K562 (cell line): ENCODE measurements around the gene CSTPP1. TPM values are rescaled to one million over a fixed set of nuclear protein-coding genes. Genes with fewer than 3 reads are reported as not detected.

Source experiments
- ATAC-seq: fragments of 200-7000 bp; cut with Tn5 transposase; 3 replicates; pipeline ENCODE4 v1.9.1; 2020; ENCODE audit warnings: moderate library complexity
- BruUV-seq: library from RNA; stranded (reverse); fragments of 400-500 nt; replicated peaks from 2 replicates; lab custom pipeline; 2021; lab: Mats Ljungman, UMichigan
- CTCF ChIA-PET: fragments of 300-600 bp; formaldehyde crosslinking; extraction: SDS; loops from one replicate; lab custom pipeline; 2021; ENCODE audit warnings: low intra/inter-chr PET ratio; lab: Yijun Ruan, JAX
- POLR2A ChIA-PET: fragments of 300-600, 350-650 bp; sonication (Branson Sonifier 250); formaldehyde crosslinking; extraction: SDS; loops from one replicate; lab custom pipeline; 2021; ENCODE audit warnings: antibody characterized with exemption, inconsistent platforms; lab: Yijun Ruan, JAX
- DNase-seq, 4 experiments: peaks; one replicate each; pipeline versions ENCODE4 v3.0.0 to v3.0.0-alpha.2; 2011 to 2018; ENCODE audit warnings: low spot score in 3 of 4, mixed read lengths in 3 of 4; ENCODE audit errors: extremely low read depth in 1 of 4
- FAIRE-seq: peaks from 2 replicates; lab custom pipeline; 2011; peaks lifted over from hg19 to GRCh38; lab: Jason Lieb, UNC
- H2AFZ ChIP-seq: 2 replicates; pipeline ENCODE4 v1.6.0; 2011; ENCODE audit warnings: low read depth, low read length, control low read depth, inconsistent platforms
- H3K27ac ChIP-seq: fragments of 200-600 bp; 3 replicates; pipeline ENCODE4 v1.8.0; 2011; ENCODE audit warnings: low read depth, mild to moderate bottlenecking, control low read depth, inconsistent platforms, low read length, moderate library complexity, mixed read lengths; ENCODE audit errors: extremely low read depth
- H3K27me3 ChIP-seq, 2 experiments: fragments of 300-600 bp in 1 of 2; 2 replicates in 1 of 2; 3 replicates in 1 of 2; pipeline versions ENCODE4 v1.6.0 to v1.8.0; 2011; ENCODE audit warnings: inconsistent platforms in 2 of 2, low read length in 2 of 2, mild to moderate bottlenecking in 1 of 2, mixed read lengths in 1 of 2, moderate library complexity in 1 of 2; ENCODE audit not compliant: control insufficient read depth in 2 of 2, insufficient read depth in 2 of 2
- H3K36me3 ChIP-seq: fragments of 300-600 bp; 3 replicates; pipeline ENCODE4 v1.8.0; 2011; ENCODE audit warnings: mild to moderate bottlenecking, low read length, inconsistent platforms; ENCODE audit not compliant: control insufficient read depth, insufficient read depth
- H3K4me1 ChIP-seq, 2 experiments: fragments of 200-600 bp in 1 of 2; replicated peaks in 1 of 2; 2 replicates in 1 of 2; 3 replicates in 1 of 2; pipeline versions ENCODE4 v1.5.1 to v1.8.0; 2011; ENCODE audit warnings: inconsistent platforms in 2 of 2, low read length in 2 of 2, mild to moderate bottlenecking in 1 of 2, mixed read lengths in 1 of 2, moderate library complexity in 1 of 2; ENCODE audit not compliant: control insufficient read depth in 2 of 2, insufficient read depth in 2 of 2
- H3K4me2 ChIP-seq: 2 replicates; pipeline ENCODE4 v1.6.1; 2011; ENCODE audit warnings: low read length, control low read depth, inconsistent platforms, mixed read lengths; ENCODE audit not compliant: insufficient read depth
- H3K4me3 ChIP-seq: fragments of 200-600 bp; sonication (generic), shearing (Covaris generic); 2 replicates; pipeline ENCODE4 v1.5.1; 2016; ENCODE audit warnings: control low read depth, inconsistent platforms
- H3K79me2 ChIP-seq: fragments of 200-600 bp; 3 replicates; pipeline ENCODE4 v1.8.0; 2011; ENCODE audit warnings: low read length, inconsistent platforms; ENCODE audit not compliant: control insufficient read depth, insufficient read depth
- H3K9ac ChIP-seq, 2 experiments: 2 replicates each; pipeline versions ENCODE4 v1.6.0 to v1.6.1; 2011; ENCODE audit warnings: low read depth in 2 of 2, low read length in 2 of 2, control low read depth in 1 of 2, inconsistent platforms in 1 of 2, mild to moderate bottlenecking in 1 of 2, mixed read lengths in 1 of 2; ENCODE audit not compliant: insufficient read depth in 1 of 2
- H3K9me1 ChIP-seq: one replicate; pipeline ENCODE4 v1.6.0; 2011; ENCODE audit warnings: inconsistent platforms, mild to moderate bottlenecking, low read length, moderate library complexity; ENCODE audit not compliant: control insufficient read depth, insufficient read depth
- H3K9me3 ChIP-seq: replicated peaks from 2 replicates; pipeline ENCODE4 v1.5.1; 2011; ENCODE audit warnings: low read depth, low read length, inconsistent platforms; ENCODE audit not compliant: control insufficient read depth, insufficient read depth
- H4K20me1 ChIP-seq: replicated peaks from 2 replicates; pipeline ENCODE4 v1.6.1; 2011; ENCODE audit warnings: low read length, inconsistent platforms, mixed read lengths; ENCODE audit not compliant: control insufficient read depth, insufficient read depth
- ARID3A ChIP-seq: IDR thresholded peaks from 2 replicates; pipeline ENCODE4 v1.6.1; 2012; ENCODE audit warnings: low read depth, low read length, improper control_type of control experiment, borderline replicate concordance
- CEBPB ChIP-seq: fragments of 450-650 bp; IDR thresholded peaks from 2 replicates; pipeline ENCODE4 v1.6.1; 2016; ENCODE audit warnings: missing genetic modification characterization, missing compliant biosample characterization
- CEBPG ChIP-seq, 3 experiments: fragments of 200-800 bp in 1 of 3; sonication (Bioruptor generic) in 1 of 3; sonication (generic) in 1 of 3; formaldehyde crosslinking in 1 of 3; IDR thresholded peaks in 2 of 3; conservative IDR thresholded peaks in 1 of 3; 2 replicates each; pipeline versions ENCODE4 v1.6.1 to v1.8.0; 2016 to 2022; ENCODE audit warnings: missing compliant biosample characterization in 2 of 3, missing genetic modification characterization in 2 of 3, mild to moderate bottlenecking in 1 of 3, missing genetic modification reagents in 1 of 3
- PBX2 ChIP-seq, 2 experiments: IDR thresholded peaks in 1 of 2; conservative IDR thresholded peaks in 1 of 2; 2 replicates each; pipeline ENCODE4 v1.6.1; 2016; ENCODE audit warnings: low read depth in 2 of 2, mild to moderate bottlenecking in 1 of 2, missing compliant biosample characterization in 1 of 2, missing genetic modification characterization in 1 of 2, moderate library complexity in 1 of 2
- PKNOX1 ChIP-seq: fragments of 450-650 bp; IDR thresholded peaks from 2 replicates; pipeline ENCODE4 v1.6.1; 2016
- XRCC5 ChIP-seq: fragments of 200-400 bp; formaldehyde crosslinking; IDR thresholded peaks from 2 replicates; pipeline ENCODE4 v1.6.1; 2017; ENCODE audit warnings: low read depth, mild to moderate bottlenecking, low read length
- ZBTB7A ChIP-seq: IDR thresholded peaks from 2 replicates; pipeline ENCODE4 v1.6.1; 2011; ENCODE audit warnings: low read depth, mild to moderate bottlenecking, low read length, moderate library complexity, borderline replicate concordance; ENCODE audit not compliant: control insufficient read depth
- ZNF589 ChIP-seq: fragments of 200-800 bp; sonication (Bioruptor generic); IDR thresholded peaks from 2 replicates; pipeline ENCODE4 v1.6.1; 2016; ENCODE audit warnings: low read depth, missing genetic modification characterization, missing compliant biosample characterization
- WGBS: fragments of 100-300 bp; shearing (Covaris generic); methylation state at CpG from one replicate; pipeline ENCODE4 v1.1.6; 2016; ENCODE audit warnings: low coverage, mixed read lengths; ENCODE audit not compliant: insufficient coverage; ENCODE audit errors: missing lambda C conversion rate; 5-methylcytosine and 5-hydroxymethylcytosine counted together
- in situ Hi-C: fragments of 300-500 bp; cut with MboI; formaldehyde crosslinking; loops from 4 replicates; pipeline ENCODE4 v1.15.0; 2018; ENCODE audit warnings: inconsistent platforms, mixed read lengths
- intact Hi-C: fragments of 100-400 bp; cut with micrococcal nuclease; formaldehyde crosslinking; loops from 2 replicates; pipeline ENCODE4 v1.14.2; 2022
- polyA plus RNA-seq, 8 experiments: library from polyadenylated mRNA; depleted of rRNA in 4 of 8; stranded (reverse) in 5 of 8; unstranded in 3 of 8; fragments of >200 nt; fragmentation: Nextera tagmentation in 2 of 8; fragmentation: Illumina TruSeq in 1 of 8; extraction: Ambion mirVana in 2 of 8; extraction: Trizol in 1 of 8; gene quantifications; 2 replicates each; pipeline versions ENCODE4 v1.2.1 to v1.2.3, GENCODE V29; 2011 to 2014; ENCODE audit warnings: inconsistent platforms in 1 of 8, missing spikeins in 1 of 8
- total RNA-seq, 7 experiments: library from RNA; depleted of rRNA in 6 of 7; stranded (reverse); fragments of >200 nt in 6 of 7; fragmentation: Illumina TruSeq in 2 of 7; extraction: Trizol in 2 of 7; gene quantifications; 2 replicates each; pipeline versions ENCODE4 v1.2.1 to v1.2.3, GENCODE V29; 2011 to 2021; ENCODE audit warnings: low replicate concordance in 1 of 7

The CSTPP1 gene
- total and polyA plus RNA-seq, 9 of the 15 experiments (the other 6 are each of a cell fraction or from before 2014, with no cell fraction given): 6.5 to 17.8 (median 9.2) TPM

- H3K9ac ChIP-seq: no peak overlapping the region
- no peak overlapping the region for H3K4me3 ChIP-seq
- H2AFZ ChIP-seq: no peak overlapping the region
- H3K9me1 ChIP-seq: no peaks in the 10 kb centered on the region
- peaks cover 8% of the 10 kb centered on the region; the same call in 1 of the 2 replicates for H4K20me1 ChIP-seq
- DNase-seq: no peak
- intact Hi-C loops: no loop called here
- 13% methylated on average over 3 of the region's 3 CpGs for WGBS
- no peak overlapping the region for H3K27ac ChIP-seq
- H3K4me1 ChIP-seq: peaks cover 0 to 11% of the 10 kb centered on the region in 2 experiments; a peak in 2 of 5 replicates
- in situ Hi-C loops: no loop called here
- ATAC-seq: no peak
- FAIRE-seq: no peak
- H3K79me2 ChIP-seq: no peaks in the 10 kb centered on the region
- H3K27me3 ChIP-seq: peaks cover 20 to 50% of the 10 kb centered on the region in 2 experiments; a peak in 4 of 5 replicates
- TF ChIP-seq CEBPB (tag) (peak; percentile 60), ZNF589 (CRISPR knock-in tag) (no peak), PKNOX1 (peak; percentile 87), PBX2 (CRISPR knock-in tag; IDR thresholded peaks at IDR 0.05; ENCODE audit: low read depth) (no peak), PBX2 (tag; conservative IDR thresholded peaks at IDR 0.05; ENCODE audit: low read depth) (0 out of 2 replicates have a peak, but pooled peaks have one; percentile 36), CEBPG (CRISPR knock-in tag; IDR thresholded peaks at IDR 0.05) (no peak), CEBPG (tag; conservative IDR thresholded peaks at IDR 0.05 in 1 of 2, IDR thresholded peaks at IDR 0.05 in 1 of 2) (peak; percentile 23 to 42; a peak in 2 of 4 replicates), ARID3A (no peak), XRCC5 (no peak), ZBTB7A (no peak)
- BruUV-seq: no TSS peak
- no peak overlapping the region for H3K4me2 ChIP-seq
- H3K36me3 ChIP-seq: no peaks in the 10 kb centered on the region
- no peaks in the 10 kb centered on the region for H3K9me3 ChIP-seq
- ChIA-PET POLR2A (interaction anchor here (1.0 to 1.2 kb wide), 2 partner anchors 12 to 246 kb away, joined by 3 to 4 read pairs; no protein-coding TSS in a partner anchor), CTCF (no interaction called here)
These were observed 35.4 kb upstream of the CSTPP1 start for GRCh38 chr11:46901156-46901555.
